Kidney (tissue), 14 donors: ENCODE results near the gene CCDC83. TPM values are rescaled to one million over a fixed set of nuclear protein-coding genes. Genes with fewer than 3 reads are reported as not detected.
A peak's percentile ranks its signal among the peaks of the same experiment; 100 is the strongest.

Source experiments
- DNase-seq, 5 donors: peaks; one replicate each; pipeline ENCODE4 v3.0.0-alpha.2; 2013 to 2020
- FAIRE-seq: peaks from 2 replicates; lab custom pipeline; 2012; peaks lifted over from hg19 to GRCh38; lab: Jason Lieb, UNC
- H3K27ac ChIP-seq, 2 donors: one replicate each; pipeline ENCODE4 v1.7.0; 2013; ENCODE audit warnings: low read depth in 2 of 2, low read length in 2 of 2, inconsistent platforms in 1 of 2
- H3K27me3 ChIP-seq: one replicate; pipeline ENCODE4 v1.7.1; 2013; ENCODE audit warnings: low read length, inconsistent platforms; ENCODE audit not compliant: control insufficient read depth, insufficient read depth
- H3K36me3 ChIP-seq, 3 donors: one replicate each; pipeline versions ENCODE4 v1.7.0 to v1.7.1; 2013; ENCODE audit warnings: low read length in 3 of 3, control low read depth in 1 of 3, inconsistent platforms in 1 of 3; ENCODE audit not compliant: insufficient read depth in 3 of 3, control insufficient read depth in 2 of 3
- H3K4me1 ChIP-seq, 3 donors: one replicate each; pipeline versions ENCODE4 v1.7.0 to v1.7.1; 2013; ENCODE audit warnings: low read length in 3 of 3, inconsistent platforms in 1 of 3, low read depth in 1 of 3; ENCODE audit not compliant: control insufficient read depth in 2 of 3, insufficient read depth in 2 of 3
- H3K4me3 ChIP-seq, 3 donors: one replicate each; pipeline versions ENCODE4 v1.7.0 to v1.8.1; 2013; ENCODE audit warnings: low read length in 3 of 3, control low read depth in 1 of 3, inconsistent platforms in 1 of 3
- H3K9ac ChIP-seq, 3 donors: one replicate each; pipeline versions ENCODE4 v1.7.0 to v1.7.1; 2013; ENCODE audit warnings: low read length in 3 of 3, control low read depth in 1 of 3, inconsistent platforms in 1 of 3
- H3K9me3 ChIP-seq, 3 donors: one replicate each; pipeline versions ENCODE4 v1.7.0 to v1.7.1; 2013; ENCODE audit warnings: low read length in 3 of 3, control low read depth in 1 of 3, inconsistent platforms in 1 of 3; ENCODE audit not compliant: control insufficient read depth in 2 of 3, insufficient read depth in 1 of 3
- intact Hi-C: fragments of 100-400 bp; cut with DNase I; formaldehyde crosslinking; loops from one replicate; pipeline ENCODE4 v1.11.1; 2022
- polyA plus RNA-seq: library from polyadenylated mRNA; stranded (reverse); fragments of 350-450 nt; fragmentation: Illumina TruSeq; extraction: RNeasy Lipid Tissue Mini Kit (QIAGEN cat#74804); gene quantifications from one replicate; pipeline ENCODE4 v1.2.3, GENCODE V29; 2014; ENCODE audit warnings: low read depth, low replicate concordance; ENCODE audit not compliant: insufficient read depth
- total RNA-seq: library from RNA; stranded (reverse); fragmentation: NEBNext Ultra II Directional; extraction: Animal tissue kit (Norgen Biotek cat#: 25700); gene quantifications from one replicate; pipeline ENCODE4 v1.2.1, GENCODE V29; 2021
- TF ChIP-seq, protein P1 (sequence below): IDR thresholded peaks from 3 replicates; pipeline ENCODE4 v1.5.1; 2012; ENCODE audit warnings: mild to moderate bottlenecking, moderate library complexity, borderline replicate concordance; ENCODE audit not compliant: insufficient read depth; ENCODE audit errors: extremely low read depth
- donor health status: control.
- donor health status: control.
- donor health status: control.
- donor health status: control.
- donor health status: control.
- donor health status: DM: yes; HTN: yes; CAD: no.
- donor health status: Normal renal cell carcinoma (clear cell type).

CCDC83 gene
- total and polyA plus RNA-seq, 2 donors from 2014 or later = not detected

DNA sequence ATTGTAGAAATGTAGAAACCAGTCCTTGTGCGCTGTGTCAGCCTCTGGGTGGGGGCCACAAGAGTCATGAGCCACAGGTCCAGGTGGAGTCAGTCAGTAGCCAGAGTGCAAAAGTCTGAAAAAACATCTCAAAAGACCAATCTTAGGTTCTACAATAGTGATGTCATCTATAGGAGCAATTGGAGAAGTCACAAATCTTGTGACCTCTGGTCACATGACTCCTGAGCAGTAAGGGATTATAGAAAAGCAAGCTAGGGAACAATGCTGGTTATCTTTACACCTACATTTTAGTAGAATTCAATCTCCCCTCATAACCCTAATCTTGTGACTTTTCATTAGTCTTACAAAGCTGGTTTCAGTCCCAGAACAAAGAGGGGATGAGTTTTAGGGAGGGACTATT lies 82.7 kb downstream of the CCDC83 start:
- Histone ChIP-seq H3K9ac (no peak overlapping the region), H3K9me3 (no peaks in the 10 kb centered on the region), H3K27ac (no peak overlapping the region), H3K4me1 (no peaks in the 10 kb centered on the region), H3K27me3 (no peaks in the 10 kb centered on the region), H3K36me3 (no peaks in the 10 kb centered on the region), H3K4me3 (no peak overlapping the region)
- DNase-seq = no peak
- intact Hi-C loops = no loop called here
- FAIRE-seq = no peak
- TF ChIP-seq, protein P1, sequence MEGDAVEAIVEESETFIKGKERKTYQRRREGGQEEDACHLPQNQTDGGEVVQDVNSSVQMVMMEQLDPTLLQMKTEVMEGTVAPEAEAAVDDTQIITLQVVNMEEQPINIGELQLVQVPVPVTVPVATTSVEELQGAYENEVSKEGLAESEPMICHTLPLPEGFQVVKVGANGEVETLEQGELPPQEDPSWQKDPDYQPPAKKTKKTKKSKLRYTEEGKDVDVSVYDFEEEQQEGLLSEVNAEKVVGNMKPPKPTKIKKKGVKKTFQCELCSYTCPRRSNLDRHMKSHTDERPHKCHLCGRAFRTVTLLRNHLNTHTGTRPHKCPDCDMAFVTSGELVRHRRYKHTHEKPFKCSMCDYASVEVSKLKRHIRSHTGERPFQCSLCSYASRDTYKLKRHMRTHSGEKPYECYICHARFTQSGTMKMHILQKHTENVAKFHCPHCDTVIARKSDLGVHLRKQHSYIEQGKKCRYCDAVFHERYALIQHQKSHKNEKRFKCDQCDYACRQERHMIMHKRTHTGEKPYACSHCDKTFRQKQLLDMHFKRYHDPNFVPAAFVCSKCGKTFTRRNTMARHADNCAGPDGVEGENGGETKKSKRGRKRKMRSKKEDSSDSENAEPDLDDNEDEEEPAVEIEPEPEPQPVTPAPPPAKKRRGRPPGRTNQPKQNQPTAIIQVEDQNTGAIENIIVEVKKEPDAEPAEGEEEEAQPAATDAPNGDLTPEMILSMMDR = no peak

DNA sequence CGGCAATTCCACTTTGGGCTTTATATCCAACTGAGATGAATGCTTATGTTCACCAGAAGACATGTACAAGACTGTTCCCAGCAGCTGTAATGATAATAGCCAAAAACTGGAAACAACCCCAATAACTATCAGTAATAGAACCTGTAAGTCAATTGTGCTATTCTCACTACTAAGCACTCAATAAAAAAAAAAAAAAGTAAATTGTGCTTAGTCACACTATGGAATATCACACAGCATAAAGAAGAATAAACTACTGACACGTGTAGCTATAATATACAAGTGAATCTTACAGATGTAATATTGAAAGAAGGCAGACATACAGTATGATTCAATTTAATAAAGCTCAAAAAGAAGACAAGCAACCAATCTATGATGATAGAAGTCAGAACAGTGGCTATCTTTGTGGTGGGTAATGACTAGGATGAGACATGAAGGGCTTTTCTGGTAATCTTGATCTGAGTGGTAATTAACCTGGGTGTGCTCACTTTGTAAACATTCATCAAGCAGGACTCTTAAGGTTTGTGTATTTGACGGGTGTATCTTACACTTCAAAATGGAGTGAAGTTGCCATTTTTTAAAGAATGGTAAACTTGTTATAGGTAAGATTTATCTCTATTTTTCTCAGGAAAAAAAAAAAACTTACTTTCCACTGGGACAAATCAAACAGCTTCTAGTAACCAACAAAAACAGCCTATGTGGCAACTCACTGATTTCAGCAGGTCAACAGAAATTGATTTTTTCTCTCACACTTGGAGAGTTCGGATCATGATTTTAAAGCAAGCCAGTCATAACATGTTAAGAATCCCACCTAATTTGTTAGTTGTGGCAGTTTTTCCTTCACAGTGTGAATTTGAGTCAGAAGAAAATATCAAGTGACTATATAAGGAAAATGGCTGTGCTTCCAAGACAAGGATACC lies 84.2 kb downstream of the CCDC83 start:
- no peaks in the 10 kb centered on the region for H3K4me1 ChIP-seq
- H3K27me3 ChIP-seq = no peaks in the 10 kb centered on the region
- H3K36me3 ChIP-seq = no peaks in the 10 kb centered on the region
- H3K9me3 ChIP-seq = no peaks in the 10 kb centered on the region
- DNase-seq (no peak), FAIRE-seq (no peak)
- no peak overlapping the region for H3K9ac ChIP-seq
- intact Hi-C loops = loop anchor here (10.0 kb wide), 1 partner anchor 275 kb away; no protein-coding TSS in a partner anchor
- no peak overlapping the region for H3K27ac ChIP-seq
- no peak overlapping the region for H3K4me3 ChIP-seq
- TF ChIP-seq, protein P1 = no peak

DNA sequence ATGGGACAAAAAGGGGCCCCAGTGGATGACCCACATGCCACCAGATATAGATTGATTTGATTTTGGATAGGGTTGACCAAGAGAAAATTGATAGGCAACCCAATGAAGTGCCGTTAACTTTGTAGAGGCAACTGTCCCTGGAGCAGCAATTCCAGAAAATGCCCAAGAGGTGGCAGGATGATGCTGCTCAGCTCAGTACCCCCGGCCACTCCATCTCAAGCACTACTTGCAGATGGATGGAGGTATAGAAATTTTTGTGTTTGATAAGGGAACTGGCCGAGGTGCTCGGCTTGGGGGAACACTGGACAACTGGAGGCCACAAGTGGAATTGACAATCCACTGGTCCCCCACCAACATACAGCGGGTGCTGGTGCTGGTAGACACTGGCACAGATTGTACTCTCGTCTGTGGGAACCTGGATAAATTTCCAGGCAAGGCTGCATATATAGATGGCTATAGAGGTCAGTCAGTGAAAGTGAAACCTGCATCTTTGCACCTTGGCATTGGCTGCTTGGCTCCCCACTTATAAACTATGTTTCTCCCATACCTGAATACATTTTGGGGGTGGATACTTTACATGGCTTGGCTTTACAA lies 86.3 kb downstream of the CCDC83 start:
- no peak for FAIRE-seq
- Histone ChIP-seq H3K4me1 (peaks cover 0 to 3% (median 0%) of the 10 kb centered on the region in 3 donors), H3K27me3 (no peaks in the 10 kb centered on the region), H3K36me3 (no peaks in the 10 kb centered on the region), H3K9ac (no peak overlapping the region), H3K4me3 (no peak overlapping the region), H3K27ac (no peak overlapping the region), H3K9me3 (no peaks in the 10 kb centered on the region)
- TF ChIP-seq, protein P1 = peak; percentile 67
- peak in 2 of 5 donors; percentile 40 to 50 for DNase-seq
- intact Hi-C loops = loop anchor here (10.0 kb wide), 1 partner anchor 273 kb away; no protein-coding TSS in a partner anchor
